Memory B cell (primary cell): ENCODE data around the gene PSENEN.
"Not testable (repeated sequence)": the region's sequence is repeated elsewhere in the genome, so short reads cannot be mapped to it uniquely, and the experiment has no call there.

Experiments used
- ATAC-seq: fragments of 150-1000 bp; cut with Tn5 transposase; 2 replicates; pipeline ENCODE4 v1.10.0; 2021; ENCODE audit warnings: low read depth, mild to moderate bottlenecking, moderate library complexity
- DNase-seq, 2 donors: peaks; one replicate each; pipeline ENCODE4 v3.0.0; 2022; ENCODE audit warnings: low spot score in 2 of 2
- H3K27ac Mint-ChIP-seq: one replicate; pipeline ENCODE4 v1.8.0; 2022; ENCODE audit warnings: mild to moderate bottlenecking, moderate library complexity, mixed read lengths
- H3K27me3 Mint-ChIP-seq: one replicate; pipeline ENCODE4 v1.8.0; 2022; ENCODE audit warnings: mixed read lengths
- H3K36me3 Mint-ChIP-seq: one replicate; pipeline ENCODE4 v1.8.0; 2022; ENCODE audit warnings: mild to moderate bottlenecking, mixed read lengths
- H3K4me1 Mint-ChIP-seq: one replicate; pipeline ENCODE4 v1.8.0; 2022; ENCODE audit warnings: mixed read lengths
- H3K4me3 Mint-ChIP-seq: one replicate; pipeline ENCODE4 v1.8.0; 2022; ENCODE audit warnings: mild to moderate bottlenecking, moderate library complexity, mixed read lengths
- H3K9me3 Mint-ChIP-seq: one replicate; pipeline ENCODE4 v1.8.0; 2022; ENCODE audit warnings: mixed read lengths

PSENEN gene

GRCh38 chr19:35757231-35757748 is 11.8 kb downstream of the PSENEN start:
- H3K4me1 Mint-ChIP-seq, result peaks cover 20% of the 10 kb centered on the region
- no peaks in the 10 kb centered on the region for H3K9me3 Mint-ChIP-seq
- H3K36me3 Mint-ChIP-seq, result peaks cover 26% of the 10 kb centered on the region
- H3K27me3 Mint-ChIP-seq, result peaks cover 13% of the 10 kb centered on the region
- no peak for DNase-seq
- H3K4me3 Mint-ChIP-seq, result peak overlapping the region; percentile 89
- no peak for ATAC-seq
- H3K27ac Mint-ChIP-seq, result peak overlapping the region; percentile 87

GRCh38 chr19:35757749-35758608 is 12.5 kb downstream of the PSENEN start, which contains the start of gene PROSER3:
PROSER3 (plus strand) TSS chr19:35758176; CDS start chr19:35758216, 40 bp downstream.
- peaks cover 20% of the 10 kb centered on the region for H3K4me1 Mint-ChIP-seq
- peak within 1 kb of the TSS; percentile 87 for H3K27ac Mint-ChIP-seq
- peaks cover 13% of the 10 kb centered on the region for H3K27me3 Mint-ChIP-seq
- H3K4me3 Mint-ChIP-seq, result peak within 1 kb of the TSS; percentile 89
- ATAC-seq (peak; percentile 91), DNase-seq (peak; percentile 95 to 97)
- no peaks in the 10 kb centered on the region for H3K9me3 Mint-ChIP-seq
- H3K36me3 Mint-ChIP-seq, result peaks cover 25% of the 10 kb centered on the region

DNA sequence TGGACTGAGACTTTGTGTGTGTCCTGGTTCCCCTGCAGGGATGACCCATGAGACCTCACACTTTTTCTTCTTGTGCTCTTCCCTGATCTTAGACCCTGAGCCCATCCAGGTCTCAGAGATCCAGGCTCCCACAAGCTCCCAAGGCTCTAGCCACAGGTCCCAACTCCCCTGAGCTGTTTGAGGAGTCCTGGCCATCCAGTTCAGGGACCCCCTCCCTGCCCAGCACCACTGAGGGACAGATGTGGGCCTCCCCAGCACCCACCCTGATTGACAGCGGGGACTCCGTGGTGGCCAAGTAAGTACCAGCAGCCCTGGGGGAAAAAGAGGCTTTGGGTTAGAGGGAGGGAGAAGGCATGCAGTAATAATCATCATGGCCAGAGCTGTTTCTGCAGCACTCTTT is 14.2 kb downstream of the PSENEN start:
- DNase-seq, result no peak
- Mint-ChIP-seq H3K27ac (no peak overlapping the region), H3K36me3 (peaks cover 14% of the 10 kb centered on the region)

DNA sequence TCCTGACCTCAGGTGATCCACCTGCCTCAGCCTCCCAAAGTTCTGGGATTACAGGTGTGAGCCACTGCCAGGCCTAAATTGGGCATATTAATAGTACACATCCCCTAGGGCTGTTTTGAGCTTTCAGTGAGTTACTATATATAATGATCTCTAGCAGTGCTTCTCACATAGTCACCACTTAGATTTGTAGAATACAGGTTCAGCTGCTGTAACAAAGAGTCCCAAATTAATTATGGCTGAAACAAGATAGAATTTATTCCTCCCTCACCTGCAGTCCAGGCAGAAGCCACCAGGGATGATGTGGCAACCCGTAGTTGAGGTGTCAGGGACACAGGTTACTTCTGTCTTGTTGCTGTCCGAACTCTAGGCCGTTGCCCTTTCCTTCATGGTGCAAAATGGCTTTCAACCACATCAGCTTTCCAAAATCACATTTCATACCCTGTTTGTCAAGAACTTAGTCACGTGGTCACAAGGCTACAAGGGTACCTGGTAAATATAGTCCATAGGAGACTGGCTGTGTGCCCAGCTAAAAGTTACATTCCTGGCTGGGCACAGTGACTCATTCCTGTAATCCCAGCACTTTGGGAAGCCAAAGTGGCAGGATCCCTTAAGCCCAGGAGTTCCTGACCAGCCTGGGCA is 15.4 kb downstream of the PSENEN start:
- ATAC-seq (no peak), DNase-seq (no peak)
- H3K27me3 Mint-ChIP-seq, result peaks cover 4% of the 10 kb centered on the region
- no peaks in the 10 kb centered on the region for H3K9me3 Mint-ChIP-seq
- H3K4me3 Mint-ChIP-seq, result no peak overlapping the region
- H3K27ac Mint-ChIP-seq, result no peak overlapping the region
- peaks cover 14% of the 10 kb centered on the region for H3K4me1 Mint-ChIP-seq
- H3K36me3 Mint-ChIP-seq, result peaks cover 14% of the 10 kb centered on the region

More for the DNA sequence above, 14.2 kb downstream of the PSENEN start:
- Mint-ChIP-seq H3K27me3 (peaks cover 10% of the 10 kb centered on the region), H3K4me1 (peaks cover 19% of the 10 kb centered on the region), H3K4me3 (peak overlapping the region; percentile 35), H3K9me3 (no peaks in the 10 kb centered on the region)
- ATAC-seq, result no peak

DNA sequence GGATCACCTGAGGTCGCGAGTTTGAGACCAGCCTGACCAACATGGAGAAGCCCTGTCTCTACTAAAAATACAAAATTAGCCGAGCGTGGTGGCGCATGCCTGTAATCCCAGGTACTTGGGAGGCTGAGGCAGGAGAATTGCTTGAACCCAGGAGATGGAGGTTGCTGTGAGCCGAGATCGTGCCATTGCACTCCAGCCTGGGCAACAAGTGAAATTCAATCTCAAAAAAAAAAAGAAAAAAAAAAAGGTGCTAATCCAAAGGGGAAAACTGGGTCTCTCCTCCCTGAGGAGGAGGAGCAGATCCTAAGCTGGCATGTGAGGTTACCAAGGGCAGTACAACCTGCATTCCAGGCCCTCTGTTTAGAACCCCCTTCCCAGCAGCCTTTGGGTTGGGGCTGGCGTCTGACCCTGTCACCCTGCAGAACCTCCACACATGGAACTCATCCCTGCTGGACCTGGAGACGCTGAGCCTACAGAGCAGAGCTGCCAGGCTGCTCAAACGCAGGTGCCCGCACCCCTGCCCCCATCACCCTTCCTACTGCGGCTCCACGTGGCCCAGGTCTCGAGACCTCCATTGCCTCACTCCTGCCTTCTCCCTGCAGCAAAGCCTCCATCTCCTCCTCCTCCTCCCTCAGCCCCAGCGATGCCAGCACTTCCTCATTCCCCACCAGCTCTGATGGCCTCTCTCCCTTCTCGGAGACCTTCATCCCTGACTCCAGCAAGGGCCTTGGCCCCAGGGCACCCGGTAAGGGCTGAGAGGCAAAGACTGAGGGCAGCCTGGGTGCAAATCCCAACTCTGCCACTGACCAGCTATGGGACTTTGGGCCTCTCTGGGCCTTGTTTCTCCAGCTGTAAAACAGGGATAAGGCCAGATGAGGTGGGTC is 19.2 kb downstream of the PSENEN start:
- Mint-ChIP-seq H3K4me3 (no peak overlapping the region), H3K9me3 (no peaks in the 10 kb centered on the region), H3K4me1 (peaks cover under 1% of the 10 kb centered on the region), H3K27me3 (no peaks in the 10 kb centered on the region), H3K27ac (no peak overlapping the region), H3K36me3 (peaks cover 18% of the 10 kb centered on the region)
- no peak for ATAC-seq
- no peak for DNase-seq

- Mint-ChIP-seq H3K9me3 (no peaks in the 10 kb centered on the region), H3K36me3 (peaks cover 18% of the 10 kb centered on the region), H3K27me3 (no peaks in the 10 kb centered on the region), H3K27ac (no peak overlapping the region), H3K4me1 (no peaks in the 10 kb centered on the region), H3K4me3 (no peak overlapping the region)
- no peak for DNase-seq
- ATAC-seq, result no peak
These were observed 21.2 kb downstream of the PSENEN start for GRCh38 chr19:35766571-35767104.

DNA sequence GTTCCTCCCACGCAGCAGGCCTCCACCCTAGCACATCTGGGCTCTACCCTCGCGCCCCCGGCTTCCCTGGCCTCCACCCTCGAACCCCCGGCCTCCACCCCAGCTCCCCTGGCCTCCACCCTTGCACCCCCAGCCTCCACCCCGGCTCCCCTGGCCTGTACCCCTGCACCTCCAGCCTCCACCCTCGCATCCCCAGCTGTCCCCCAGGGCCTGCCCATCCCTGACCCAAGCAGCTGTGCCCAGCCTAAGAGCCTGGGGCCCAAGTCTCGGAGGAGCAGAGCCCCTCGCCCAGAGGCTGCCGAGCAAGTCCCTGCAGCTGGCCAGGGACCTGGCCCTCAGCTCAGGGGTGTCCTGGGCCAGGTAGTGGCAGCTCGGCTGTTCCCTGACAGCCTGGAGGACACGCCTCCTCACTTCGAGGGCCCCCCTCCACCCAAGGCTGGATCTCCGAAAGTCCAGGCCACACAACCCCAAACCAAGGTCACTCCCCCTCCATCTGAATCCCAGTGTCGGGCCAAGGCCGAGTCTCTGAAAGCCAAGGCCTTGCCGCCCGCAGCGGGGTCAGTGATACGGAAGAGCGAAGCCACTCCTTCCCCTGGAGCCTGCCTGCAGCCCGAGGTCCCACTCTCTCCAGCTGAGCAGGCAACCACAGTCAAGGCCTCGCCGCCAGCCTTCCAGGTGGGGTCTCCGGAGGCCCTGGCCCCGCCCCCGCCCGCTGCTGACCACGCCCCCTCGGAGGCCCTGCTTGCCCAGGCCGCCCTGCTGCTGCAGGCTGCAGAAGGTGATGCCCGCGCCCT is 22.0 kb downstream of the PSENEN start:
- no peaks in the 10 kb centered on the region for H3K27me3 Mint-ChIP-seq
- peaks cover 14% of the 10 kb centered on the region for H3K36me3 Mint-ChIP-seq
- H3K9me3 Mint-ChIP-seq, result no peaks in the 10 kb centered on the region
- H3K27ac Mint-ChIP-seq, result no peak overlapping the region
- ATAC-seq (no peak), DNase-seq (no peak)
- no peak overlapping the region for H3K4me3 Mint-ChIP-seq
- no peaks in the 10 kb centered on the region for H3K4me1 Mint-ChIP-seq

DNA sequence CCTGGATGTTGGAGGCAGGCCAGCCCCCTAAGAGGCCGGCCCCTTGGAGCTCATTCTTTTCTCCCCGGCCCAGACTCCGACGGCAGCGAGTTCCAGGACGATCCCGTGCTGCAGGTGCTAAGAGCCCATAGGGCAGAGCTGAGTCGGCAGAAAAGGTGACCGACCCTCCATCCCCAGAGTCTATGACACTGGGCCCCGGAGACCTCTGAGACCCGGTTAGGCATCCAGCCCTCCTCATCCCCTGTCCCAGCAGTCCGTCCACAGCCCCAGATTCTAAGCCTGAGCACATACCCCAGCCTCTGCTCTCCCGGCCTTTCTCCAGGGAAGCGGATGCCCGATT is 22.6 kb downstream of the PSENEN start:
- peaks cover 14% of the 10 kb centered on the region for H3K36me3 Mint-ChIP-seq
- no peaks in the 10 kb centered on the region for H3K9me3 Mint-ChIP-seq
- no peak for DNase-seq
- H3K27ac Mint-ChIP-seq, result no peak overlapping the region
- no peak for ATAC-seq
- no peaks in the 10 kb centered on the region for H3K4me1 Mint-ChIP-seq
- no peak overlapping the region for H3K4me3 Mint-ChIP-seq
- no peaks in the 10 kb centered on the region for H3K27me3 Mint-ChIP-seq

GRCh38 chr19:35772362-35772761 is 26.9 kb downstream of the PSENEN start:
- not testable (repeated sequence) for H3K27ac Mint-ChIP-seq, H3K36me3 Mint-ChIP-seq, ATAC-seq, H3K9me3 Mint-ChIP-seq, H3K4me3 Mint-ChIP-seq, DNase-seq, H3K27me3 Mint-ChIP-seq
- peaks cover 11% of the 10 kb centered on the region for H3K4me1 Mint-ChIP-seq

DNA sequence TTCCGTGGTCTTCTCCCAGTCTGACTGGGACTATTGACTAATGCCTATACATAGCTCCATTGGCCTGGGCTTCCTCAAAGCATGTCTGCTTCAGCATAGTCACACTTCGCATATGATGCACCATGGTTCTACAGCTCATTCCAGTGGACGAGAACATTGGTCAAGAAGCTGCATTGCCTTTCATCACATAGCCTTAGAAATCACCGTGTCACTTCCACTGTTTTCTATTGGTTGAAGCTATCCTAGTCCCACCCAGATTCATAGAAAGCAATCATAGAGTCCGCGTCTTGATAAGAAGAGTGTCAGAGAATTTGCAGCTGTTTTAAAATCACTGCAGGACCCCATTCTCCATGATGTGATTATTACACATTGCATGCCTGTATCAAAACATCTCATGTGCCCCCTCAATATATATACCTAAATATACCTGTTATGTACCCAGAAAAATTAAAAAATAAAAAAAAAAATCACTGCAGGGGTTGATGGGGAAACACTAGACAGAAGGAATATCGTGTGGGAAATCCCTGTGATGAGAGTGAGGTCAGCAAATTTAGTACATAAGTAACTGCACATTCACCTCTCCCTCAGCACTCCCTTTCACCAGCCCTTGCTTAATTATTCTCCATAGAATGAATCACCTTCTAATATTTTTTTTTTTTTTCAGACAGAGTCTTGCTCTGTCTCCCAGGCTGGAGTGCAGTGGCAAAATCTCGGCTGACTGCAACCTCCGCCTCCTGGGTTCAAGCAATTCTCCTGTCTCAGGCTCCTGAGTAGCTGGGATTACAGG is 27.8 kb downstream of the PSENEN start:
- DNase-seq (no peak), ATAC-seq (no peak)
- Mint-ChIP-seq H3K36me3 (peaks cover 5% of the 10 kb centered on the region), H3K9me3 (no peaks in the 10 kb centered on the region), H3K4me3 (no peak overlapping the region), H3K4me1 (peaks cover 11% of the 10 kb centered on the region), H3K27ac (no peak overlapping the region), H3K27me3 (no peaks in the 10 kb centered on the region)

DNA sequence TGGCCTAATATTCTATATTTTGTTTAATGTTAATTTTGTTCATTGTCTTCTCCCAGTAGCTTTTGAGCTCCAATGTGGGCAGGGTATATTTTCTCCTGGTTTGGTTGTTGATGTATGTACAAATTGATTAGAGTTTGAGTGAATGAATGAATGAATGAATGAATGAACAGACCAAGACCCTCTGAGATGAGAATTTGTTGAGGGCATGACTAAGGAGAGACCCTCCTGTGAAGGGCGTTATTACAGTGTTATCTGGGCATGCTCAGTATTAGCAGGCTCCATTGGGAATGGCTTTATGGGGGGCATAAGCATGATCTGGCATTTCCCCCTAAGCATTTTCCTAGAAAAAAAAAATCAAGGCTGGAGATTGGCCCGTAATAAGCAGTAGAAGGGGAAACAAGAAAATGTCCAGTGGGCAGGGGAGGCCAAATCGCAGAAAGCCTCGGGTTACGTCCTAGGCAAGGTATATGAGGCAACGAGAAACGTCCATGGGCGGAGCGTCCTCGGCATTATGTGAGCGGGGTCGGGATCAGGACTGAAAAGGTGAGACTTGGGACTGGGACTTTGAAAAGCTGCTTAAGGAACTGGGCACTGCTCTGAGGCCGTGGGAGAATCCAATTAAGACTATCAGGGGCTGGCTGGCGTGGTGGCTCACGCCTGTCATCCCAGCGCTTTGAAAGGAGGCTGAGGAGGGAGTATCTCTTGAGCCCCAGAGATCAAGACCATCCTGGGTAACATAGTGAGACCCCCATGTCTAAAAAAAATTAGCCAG is 29.0 kb downstream of the PSENEN start:
- Mint-ChIP-seq H3K27me3 (no peaks in the 10 kb centered on the region), H3K4me1 (peaks cover 11% of the 10 kb centered on the region), H3K4me3 (peak overlapping the region; percentile 82), H3K36me3 (no peaks in the 10 kb centered on the region), H3K9me3 (no peaks in the 10 kb centered on the region), H3K27ac (no peak overlapping the region)
- no peak for ATAC-seq
- DNase-seq, result no peak

DNA sequence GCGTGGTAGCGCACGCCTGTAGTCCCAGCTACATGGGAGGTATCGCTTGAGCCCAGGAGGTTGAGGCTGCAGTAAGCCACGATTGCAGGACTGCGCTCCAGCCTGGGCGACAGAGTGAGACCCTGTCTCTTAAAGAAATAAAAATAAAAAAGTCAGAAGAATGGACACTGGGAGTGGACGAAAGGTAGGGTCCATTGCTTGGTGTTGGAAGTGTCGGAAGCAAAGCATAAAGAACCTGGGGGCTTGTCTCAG is 29.5 kb downstream of the PSENEN start:
- DNase-seq (no peak), ATAC-seq (no peak)
- Mint-ChIP-seq H3K4me3 (peak overlapping the region; percentile 82), H3K27me3 (no peaks in the 10 kb centered on the region), H3K4me1 (peaks cover 11% of the 10 kb centered on the region), H3K27ac (no peak overlapping the region), H3K36me3 (peaks cover 2% of the 10 kb centered on the region), H3K9me3 (no peaks in the 10 kb centered on the region)
